NCI-H1417 (cell line): ENCODE data around the gene ANAPC10.
"Not testable (repeated sequence)": the region's sequence is repeated elsewhere in the genome, so short reads cannot be mapped to it uniquely, and the experiment has no call there.

Experiments
- DNase-seq, 3 experiments: peaks; one replicate each; lab custom pipeline; 2025; lab: John Stamatoyannopoulos, UW

Gene ANAPC10

GRCh38 chr4:145071560-145071959 is 26.4 kb downstream of the ANAPC10 start:
- no peak for DNase-seq

- no peak for DNase-seq
Measured at GRCh38 chr4:145069361-145069760, 28.6 kb downstream of the ANAPC10 start.

GRCh38 chr4:145066063-145066501 is 31.9 kb downstream of the ANAPC10 start:
- no peak for DNase-seq

DNA sequence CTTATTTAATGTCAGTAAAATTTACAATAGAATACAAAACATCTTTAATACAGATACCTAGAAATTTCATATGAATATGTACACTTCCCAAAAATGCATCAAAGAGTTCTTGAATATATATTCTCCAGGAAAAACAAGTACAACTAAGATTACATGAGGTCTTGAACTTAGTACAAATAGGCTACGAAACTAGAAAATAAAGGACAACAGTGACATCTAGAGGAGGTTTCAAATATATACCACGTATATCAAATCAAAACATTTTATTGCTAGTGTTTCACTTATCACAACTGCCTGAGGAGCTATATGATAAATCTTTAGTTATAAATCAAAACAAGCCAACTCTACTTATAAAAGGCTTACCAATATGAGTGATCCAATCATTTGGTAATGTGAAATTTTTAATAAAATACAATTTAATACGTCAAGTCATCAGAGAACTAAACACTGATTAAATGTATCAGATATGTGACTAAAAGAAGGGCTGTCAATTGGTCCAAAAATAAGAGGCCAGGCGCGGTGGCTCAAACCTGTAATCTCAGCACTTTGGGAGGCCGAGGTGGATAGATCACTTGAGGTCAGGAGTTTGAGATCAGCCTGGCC is 36.6 kb downstream of the ANAPC10 start:
- peak; percentile 3 to 73 (median 7) for DNase-seq

GRCh38 chr4:145058256-145058655 is 39.7 kb downstream of the ANAPC10 start:
- DNase-seq: no peak

DNA sequence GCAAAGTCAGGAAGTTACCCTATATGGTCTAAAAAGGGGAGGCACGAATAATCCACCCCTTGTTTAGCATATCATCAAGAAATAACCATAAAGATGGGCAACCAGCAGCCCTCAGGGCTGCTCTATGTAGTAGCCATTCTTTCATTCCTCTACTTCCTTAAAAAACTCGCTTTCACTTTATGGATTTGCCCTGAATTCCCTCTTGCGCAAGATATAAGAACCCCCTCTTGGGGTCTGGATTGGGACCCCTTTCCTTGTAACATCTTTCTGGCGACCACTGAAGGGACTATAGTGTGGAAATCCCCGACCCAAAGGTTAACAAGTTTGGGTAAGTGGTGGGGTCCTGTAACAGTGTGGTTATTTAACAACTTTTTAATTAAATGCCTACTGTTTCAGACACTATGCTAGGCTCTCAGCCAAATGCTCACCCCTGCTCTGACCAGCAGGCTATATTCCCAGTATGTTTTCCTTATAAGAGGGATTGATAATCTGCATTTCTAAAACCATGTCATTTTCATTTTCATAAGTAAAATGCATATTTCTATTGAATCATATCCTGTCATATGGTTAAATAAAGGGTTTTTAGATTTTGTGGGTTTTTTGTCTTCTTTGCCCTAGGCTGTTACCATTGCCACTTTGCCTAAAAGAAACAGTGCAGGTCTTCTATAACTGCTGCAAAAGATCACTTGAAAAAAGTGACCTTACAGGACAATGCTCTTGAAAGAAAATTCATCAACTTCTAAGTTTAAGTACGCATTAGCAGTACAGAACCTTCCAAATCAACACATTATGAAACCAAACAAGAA is 41.5 kb downstream of the ANAPC10 start:
- DNase-seq: no peak

GRCh38 chr4:145055533-145056257 is 42.3 kb downstream of the ANAPC10 start:
- DNase-seq: no peak

DNA sequence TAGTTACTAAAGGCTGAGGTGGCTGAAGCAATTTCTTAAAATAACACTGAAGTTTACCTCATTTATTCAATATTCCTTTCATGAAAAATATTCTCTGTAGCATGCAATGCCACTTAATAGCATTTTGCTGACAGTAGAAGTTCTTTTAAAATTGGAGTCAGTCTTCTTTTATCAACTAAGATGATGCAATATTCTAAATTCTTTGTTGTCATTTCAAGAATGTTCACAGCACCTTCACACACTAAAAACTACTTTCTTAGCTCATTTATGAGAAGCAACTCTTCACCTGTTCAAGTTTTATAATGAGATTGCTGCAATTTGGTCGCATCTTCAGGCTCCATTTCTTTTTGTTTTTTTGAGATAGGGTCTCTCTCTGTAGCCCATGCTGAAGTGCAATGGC is 48.8 kb downstream of the ANAPC10 start:
- no peak for DNase-seq

GRCh38 chr4:145048817-145049216 is 49.2 kb downstream of the ANAPC10 start:
- no peak for DNase-seq

GRCh38 chr4:145047151-145047550 is 50.8 kb downstream of the ANAPC10 start:
- peak in 1 of 3 experiments; percentile 28 for DNase-seq

- no peak for DNase-seq
Measured at GRCh38 chr4:145045180-145045579, 52.8 kb downstream of the ANAPC10 start.

GRCh38 chr4:145044341-145044740 is 53.7 kb downstream of the ANAPC10 start:
- no peak for DNase-seq

DNA sequence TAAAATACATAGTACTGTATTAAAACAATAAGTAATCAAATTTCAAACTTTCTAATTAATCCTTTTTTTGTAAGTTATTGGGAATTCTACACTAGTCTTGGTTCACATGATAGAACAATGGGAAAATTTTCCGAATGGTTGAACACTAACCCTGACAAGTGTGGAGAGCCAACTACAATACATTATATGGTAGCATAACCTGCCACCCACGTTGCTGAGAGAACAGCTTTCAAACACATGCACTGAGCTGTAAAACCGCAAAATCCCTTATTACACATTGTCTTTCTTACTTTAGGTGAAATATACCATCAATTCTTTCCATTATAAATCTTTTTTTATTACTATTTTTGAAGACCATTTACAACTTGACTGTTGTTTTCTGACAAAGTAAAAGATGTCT is 54.7 kb downstream of the ANAPC10 start:
- peak in 1 of 3 experiments; percentile 4 for DNase-seq

DNA sequence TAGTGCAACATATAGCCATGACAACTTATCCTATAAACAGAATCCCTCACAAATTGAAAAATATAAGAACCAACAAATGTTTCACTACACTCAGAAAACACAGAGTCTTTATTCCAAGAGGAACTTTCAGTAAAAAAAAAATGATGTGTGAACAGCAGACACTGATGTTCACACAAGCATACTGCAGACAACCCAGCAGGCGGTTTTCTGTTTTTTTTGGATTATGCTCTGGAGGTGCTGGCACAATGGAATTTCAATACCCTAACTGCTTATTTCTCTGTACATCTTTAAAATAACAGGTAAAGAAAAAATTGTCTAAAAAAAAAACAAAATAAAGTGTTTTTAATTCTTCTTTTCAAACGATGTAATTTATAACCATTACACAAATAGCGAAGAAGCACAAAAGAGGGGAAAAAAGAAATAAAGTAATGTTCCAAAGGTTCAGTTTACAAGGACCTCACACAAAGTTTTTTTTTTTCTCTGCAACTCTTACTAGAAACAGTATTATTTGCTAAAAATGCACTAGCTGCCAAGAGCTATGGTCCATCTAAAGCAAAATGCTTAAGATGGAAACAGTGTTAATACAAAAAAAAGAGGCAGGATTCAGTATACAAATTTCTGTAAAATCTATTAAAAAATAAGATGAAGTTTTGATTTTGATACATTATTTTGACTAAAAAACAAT is 55.3 kb downstream of the ANAPC10 start:
- DNase-seq: no peak

GRCh38 chr4:145041378-145041777 is 56.6 kb downstream of the ANAPC10 start:
- no peak for DNase-seq

DNA sequence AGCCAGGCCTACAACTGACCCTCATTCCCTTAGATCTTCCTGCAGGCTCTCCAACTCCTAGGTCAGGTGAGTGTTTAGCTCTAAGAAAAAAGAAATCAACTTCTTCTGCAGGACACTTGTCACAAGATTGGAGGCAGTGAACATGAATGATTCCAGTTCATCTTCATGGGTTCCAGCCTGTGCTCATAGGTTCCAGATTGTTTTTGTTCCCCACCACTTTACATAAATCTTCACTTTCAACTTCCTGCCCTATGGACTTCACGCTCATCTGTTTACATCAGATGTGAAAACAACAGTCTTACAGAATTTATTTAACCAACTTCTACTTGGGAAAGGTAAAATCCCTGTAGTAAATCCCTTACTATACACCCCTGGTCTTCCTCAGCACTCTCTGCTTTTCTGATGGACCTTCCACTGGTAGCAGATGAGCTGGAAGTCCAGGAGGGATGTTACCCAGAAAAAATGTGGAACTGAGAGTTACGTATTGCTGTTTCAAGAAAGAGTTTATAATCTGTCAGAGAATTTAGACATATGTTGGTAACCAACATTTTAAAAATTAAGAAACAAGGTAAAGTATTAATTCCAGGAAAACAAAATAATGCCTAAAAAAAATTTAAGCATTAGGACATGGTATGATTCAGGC is 62.4 kb downstream of the ANAPC10 start:
- no peak for DNase-seq

DNA sequence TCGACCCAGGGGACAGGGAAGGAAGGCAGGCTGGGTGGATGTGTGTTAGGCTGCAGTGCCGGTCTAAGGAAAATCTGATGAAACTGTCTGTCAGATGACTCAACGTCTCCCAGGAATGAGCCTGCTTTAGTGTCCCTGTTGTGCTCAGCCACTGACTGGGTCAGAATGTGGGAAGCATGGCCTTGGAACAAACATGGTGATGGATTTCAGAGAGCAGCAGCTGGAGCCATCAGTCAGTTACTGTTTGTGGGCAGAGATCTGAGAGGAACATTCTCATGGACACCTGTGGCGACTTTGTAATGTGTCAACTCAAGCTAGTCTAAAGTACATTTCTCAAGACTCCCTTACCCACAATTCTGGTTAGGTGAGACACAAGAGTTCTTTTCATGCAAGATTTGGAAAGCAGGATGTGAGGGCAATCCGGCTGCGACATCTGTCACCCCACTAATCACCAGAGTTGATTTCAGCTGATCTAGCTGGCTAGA is 63.2 kb downstream of the ANAPC10 start:
- DNase-seq: no peak

DNA sequence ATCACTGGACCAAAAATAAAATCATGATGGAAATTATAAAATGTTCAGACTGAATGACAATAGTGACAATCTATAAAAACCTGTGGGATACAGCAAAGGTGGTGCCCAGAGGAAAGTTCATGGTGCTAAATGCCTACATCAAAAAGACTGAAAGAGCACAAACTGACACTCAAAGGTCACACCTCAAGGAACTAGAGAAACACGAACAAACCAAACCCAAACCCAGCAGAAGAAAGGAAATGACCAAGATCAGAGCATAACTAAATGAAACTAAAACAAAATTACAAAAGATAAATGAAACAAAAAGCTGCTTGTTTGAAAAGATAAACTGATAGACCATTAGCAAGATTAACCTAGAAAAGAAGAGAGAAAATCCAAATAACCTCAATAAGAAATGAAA is 78.7 kb downstream of the ANAPC10 start:
- no peak for DNase-seq

- no peak for DNase-seq
Measured at GRCh38 chr4:145014365-145014764, 83.6 kb downstream of the ANAPC10 start.

GRCh38 chr4:145012841-145013240 is 85.2 kb downstream of the ANAPC10 start:
- DNase-seq: peak in 1 of 3 experiments; percentile 20

DNA sequence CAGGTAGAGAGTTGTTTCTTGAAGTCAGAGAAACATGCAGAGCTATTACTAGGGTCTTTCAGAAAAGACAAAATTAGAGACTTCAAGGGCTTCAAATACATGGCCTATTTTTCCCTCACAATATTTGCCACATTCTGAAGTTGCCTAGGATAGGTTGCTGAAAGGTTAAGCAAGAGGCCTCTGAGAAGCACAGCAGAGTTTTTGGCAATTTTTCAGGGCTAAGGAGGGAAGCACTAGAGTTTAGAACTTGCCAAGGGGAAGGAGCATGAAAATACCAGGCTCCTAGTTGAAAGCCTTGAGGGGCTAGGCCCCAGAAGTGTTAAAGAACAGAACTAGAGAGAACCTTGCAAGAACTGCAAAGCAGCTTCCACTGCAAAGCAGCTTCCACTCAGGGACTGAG is 86.4 kb downstream of the ANAPC10 start:
- DNase-seq: no peak

GRCh38 chr4:145010315-145010714 is 87.7 kb downstream of the ANAPC10 start:
- DNase-seq: not testable (repeated sequence)
